ENCODE results near the gene GNL2. TPM values are rescaled to one million over a fixed set of nuclear protein-coding genes. Genes with fewer than 3 reads are reported as not detected.
"Not testable (repeated sequence)": the region's sequence is repeated elsewhere in the genome, so short reads cannot be mapped to it uniquely, and the experiment has no call there.

The GNL2 gene
- total RNA-seq, 3 donors from 2014 or later: 36.8 to 71.8 (median 63.1) TPM

GRCh38 chr1:37588939-37589338 lies 6.8 kb downstream of the GNL2 start:
- Histone ChIP-seq H3K27me3 (no peaks in the 10 kb centered on the region), H3K36me3 (peaks cover 17% of the 10 kb centered on the region), H3K27ac (no peak overlapping the region), H3K4me3 (no peak overlapping the region), H3K9me3 (no peaks in the 10 kb centered on the region), H3K4me1 (peaks cover 0 to 3% of the 10 kb centered on the region in 2 donors)
- TF ChIP-seq, protein P1, sequence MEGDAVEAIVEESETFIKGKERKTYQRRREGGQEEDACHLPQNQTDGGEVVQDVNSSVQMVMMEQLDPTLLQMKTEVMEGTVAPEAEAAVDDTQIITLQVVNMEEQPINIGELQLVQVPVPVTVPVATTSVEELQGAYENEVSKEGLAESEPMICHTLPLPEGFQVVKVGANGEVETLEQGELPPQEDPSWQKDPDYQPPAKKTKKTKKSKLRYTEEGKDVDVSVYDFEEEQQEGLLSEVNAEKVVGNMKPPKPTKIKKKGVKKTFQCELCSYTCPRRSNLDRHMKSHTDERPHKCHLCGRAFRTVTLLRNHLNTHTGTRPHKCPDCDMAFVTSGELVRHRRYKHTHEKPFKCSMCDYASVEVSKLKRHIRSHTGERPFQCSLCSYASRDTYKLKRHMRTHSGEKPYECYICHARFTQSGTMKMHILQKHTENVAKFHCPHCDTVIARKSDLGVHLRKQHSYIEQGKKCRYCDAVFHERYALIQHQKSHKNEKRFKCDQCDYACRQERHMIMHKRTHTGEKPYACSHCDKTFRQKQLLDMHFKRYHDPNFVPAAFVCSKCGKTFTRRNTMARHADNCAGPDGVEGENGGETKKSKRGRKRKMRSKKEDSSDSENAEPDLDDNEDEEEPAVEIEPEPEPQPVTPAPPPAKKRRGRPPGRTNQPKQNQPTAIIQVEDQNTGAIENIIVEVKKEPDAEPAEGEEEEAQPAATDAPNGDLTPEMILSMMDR (IDR thresholded peaks at IDR 0.05): no peak
- DNase-seq (ENCODE audit: low spot score in 2 of 2): no peak
- intact Hi-C loops (cut with DNase I; ENCODE audit: low total_unique reads): no loop called here

- H3K27me3 ChIP-seq; H3K27ac ChIP-seq; DNase-seq (ENCODE audit: low spot score in 2 of 2); H3K9me3 ChIP-seq; H3K36me3 ChIP-seq; intact Hi-C loops (cut with DNase I; ENCODE audit: low total_unique reads); H3K4me1 ChIP-seq; H3K4me3 ChIP-seq: not testable (repeated sequence)
Measured at GRCh38 chr1:37584544-37584943, 11.2 kb downstream of the GNL2 start.

- Histone ChIP-seq H3K27me3 (no peaks in the 10 kb centered on the region), H3K27ac (peak overlapping the region; percentile 16 to 50), H3K9me3 (no peaks in the 10 kb centered on the region), H3K4me1 (no peaks in the 10 kb centered on the region), H3K4me3 (no peak overlapping the region), H3K36me3 (peaks cover 3% of the 10 kb centered on the region)
- intact Hi-C loops (cut with DNase I; ENCODE audit: low total_unique reads): no loop called here
- DNase-seq (ENCODE audit: low spot score in 2 of 2): no peak
- TF ChIP-seq POLR2AphosphoS5 (IDR thresholded peaks at IDR 0.05) (no peak), POLR2A (IDR thresholded peaks at IDR 0.05) (no peak)
- TF ChIP-seq, protein P1 (IDR thresholded peaks at IDR 0.05): no peak
Measured at GRCh38 chr1:37575692-37576091, 20.0 kb downstream of the GNL2 start.

- H3K27ac ChIP-seq: peak overlapping the region; percentile 16 to 50
- TF ChIP-seq POLR2AphosphoS5 (IDR thresholded peaks at IDR 0.05) (no peak), POLR2A (IDR thresholded peaks at IDR 0.05) (no peak)
- TF ChIP-seq, protein P1 (IDR thresholded peaks at IDR 0.05): no peak
- no peaks in the 10 kb centered on the region for H3K9me3 ChIP-seq
- no peaks in the 10 kb centered on the region for H3K4me1 ChIP-seq
- intact Hi-C loops (cut with DNase I; ENCODE audit: low total_unique reads): no loop called here
- H3K36me3 ChIP-seq: peaks cover 3% of the 10 kb centered on the region
- no peak for DNase-seq (ENCODE audit: low spot score in 2 of 2)
- no peaks in the 10 kb centered on the region for H3K27me3 ChIP-seq
- no peak overlapping the region for H3K4me3 ChIP-seq
Measured at GRCh38 chr1:37574834-37575480, 20.8 kb downstream of the GNL2 start.

DNA sequence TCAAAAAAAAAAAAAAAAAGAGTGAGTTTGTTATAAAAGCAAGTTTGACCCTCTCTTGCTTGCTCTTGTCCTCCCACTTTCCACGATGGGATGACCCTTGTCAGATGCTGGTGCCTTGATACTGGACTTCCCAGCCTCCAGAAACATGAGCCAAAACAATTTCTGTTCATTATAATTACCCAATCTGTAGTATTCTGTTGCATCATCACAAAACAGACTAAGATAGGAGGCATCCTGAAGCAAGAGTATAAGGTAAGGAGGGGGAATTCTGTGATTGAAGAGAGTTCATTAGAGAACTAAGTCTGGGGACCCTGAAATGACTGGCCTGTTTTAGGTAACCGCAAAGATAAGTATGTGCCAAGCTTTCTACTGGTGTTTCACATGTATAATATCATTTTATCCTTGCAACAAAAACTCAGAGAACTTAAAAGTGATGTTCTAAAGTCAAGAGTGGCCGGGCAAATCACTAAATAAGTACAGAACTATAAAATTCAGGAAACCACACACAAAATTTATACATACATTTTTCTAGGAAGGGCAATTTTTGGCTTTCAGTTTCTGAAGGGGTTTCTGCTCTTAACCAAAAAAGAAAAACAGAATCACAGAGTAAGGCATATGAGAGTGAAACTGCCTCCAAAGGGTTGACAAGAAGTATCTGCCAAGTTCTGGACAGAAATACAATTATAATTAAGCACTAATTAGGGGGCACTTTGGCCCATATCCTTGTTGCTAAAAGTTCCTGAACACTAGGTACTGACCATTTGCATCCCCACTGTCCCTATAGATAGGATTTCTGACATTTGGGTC lies 25.0 kb downstream of the GNL2 start:
- Histone ChIP-seq H3K4me3 (no peak overlapping the region), H3K9me3 (no peaks in the 10 kb centered on the region), H3K27ac (no peak overlapping the region), H3K36me3 (peaks cover 6% of the 10 kb centered on the region), H3K27me3 (no peaks in the 10 kb centered on the region), H3K4me1 (no peaks in the 10 kb centered on the region)
- no peak for DNase-seq (ENCODE audit: low spot score in 2 of 2)
- TF ChIP-seq POLR2AphosphoS5 (IDR thresholded peaks at IDR 0.05) (no peak), POLR2A (IDR thresholded peaks at IDR 0.05) (no peak)
- TF ChIP-seq, protein P1 (IDR thresholded peaks at IDR 0.05): no peak
- intact Hi-C loops (cut with DNase I; ENCODE audit: low total_unique reads): no loop called here

Data from breast epithelium (tissue), 4 donors.